Astrocyte of the spinal cord (primary cell): ENCODE results near the gene TSPAN10.

Experiments used
- DNase-seq: peaks from one replicate; pipeline ENCODE4 v3.0.0; 2011; ENCODE audit warnings: low read depth, low spot score
- H3K4me3 ChIP-seq: 2 replicates; pipeline ENCODE4 v1.5.1; 2011; ENCODE audit warnings: low read depth, mild to moderate bottlenecking, low read length, moderate library complexity
- CTCF ChIP-seq: IDR thresholded peaks from 2 replicates; pipeline ENCODE4 v1.5.1; 2012; ENCODE audit warnings: low read depth, mild to moderate bottlenecking, low read length, inconsistent platforms
- in situ Hi-C: cut with HindIII; loops from 2 replicates; pipeline ENCODE4 v1.10.0; 2017; ENCODE audit warnings: low sequenced_read_pairs

The TSPAN10 gene

GRCh38 chr17:81691608-81692007 is 54.6 kb downstream of the TSPAN10 start:
- no peak overlapping the region for H3K4me3 ChIP-seq
- DNase-seq = no peak
- in situ Hi-C loops = no loop called here
- no peak for TF ChIP-seq CTCF

- H3K4me3 ChIP-seq = no peak overlapping the region
- in situ Hi-C loops = no loop called here
- no peak for DNase-seq
- no peak for TF ChIP-seq CTCF
Observed at GRCh38 chr17:81693509-81694210, 56.7 kb downstream of the TSPAN10 start.

GRCh38 chr17:81694810-81695209 is 57.8 kb downstream of the TSPAN10 start:
- no peak for TF ChIP-seq CTCF
- no peak overlapping the region for H3K4me3 ChIP-seq
- DNase-seq = no peak
- in situ Hi-C loops = no loop called here

- in situ Hi-C loops = no loop called here
- no peak for TF ChIP-seq CTCF
- H3K4me3 ChIP-seq = no peak overlapping the region
- no peak for DNase-seq
Observed at GRCh38 chr17:81695211-81695610, 58.2 kb downstream of the TSPAN10 start.

- in situ Hi-C loops = no loop called here
- no peak overlapping the region for H3K4me3 ChIP-seq
Observed at GRCh38 chr17:81695801-81696200, 58.8 kb downstream of the TSPAN10 start.

GRCh38 chr17:81696218-81696941 is 59.4 kb downstream of the TSPAN10 start:
- no peak for TF ChIP-seq CTCF
- H3K4me3 ChIP-seq = no peak overlapping the region
- no peak for DNase-seq
- in situ Hi-C loops = no loop called here

More at GRCh38 chr17:81695801-81696200, 58.8 kb downstream of the TSPAN10 start:
- TF ChIP-seq CTCF = no peak
- DNase-seq = no peak
